Measurements from ENCODE around the gene RHBDF1. TPM values are rescaled to one million over a fixed set of nuclear protein-coding genes. Genes with fewer than 3 reads are reported as not detected.

Gene RHBDF1
- total and polyA plus RNA-seq, 9 of the 15 experiments (the other 6 are each of a cell fraction or from before 2014, with no cell fraction given), result 1.0 to 8.2 (median 4.2) TPM

GRCh38 chr16:119835-120491 is 47.5 kb upstream of the RHBDF1 start (continued):
- no peak for TF ChIP-seq AFF1 (IDR thresholded peaks at IDR 0.05; ENCODE audit: low read depth in 1 of 2, partially characterized antibody in 2 of 2)
- TF ChIP-seq BRF1 (IDR thresholded peaks at IDR 0.05; ENCODE audit: borderline replicate concordance, extremely low read depth, insufficient read length), result no peak
- peak; percentile 58 for TF ChIP-seq CREM (IDR thresholded peaks at IDR 0.05; ENCODE audit: low read depth)
- peak; percentile 41 for TF ChIP-seq HMGN3 (IDR thresholded peaks at IDR 0.05; ENCODE audit: borderline replicate concordance, extremely low read depth, insufficient read length, low read depth, low read length)
- peak; percentile 62; the same call in 1 of the 2 replicates for TF ChIP-seq MYC (IDR thresholded peaks at IDR 0.05; ENCODE audit: low read depth, low read length)
- no peak; the same call in 1 of the 2 replicates for TF ChIP-seq MYC (CRISPR knock-in tag; IDR thresholded peaks at IDR 0.05; ENCODE audit: borderline replicate concordance, low read depth)
- peak; percentile 64; the same call in 1 of the 2 replicates for TF ChIP-seq STAT5A (IDR thresholded peaks at IDR 0.05; ENCODE audit: borderline replicate concordance, low read length)
- no peak for TF ChIP-seq CHD1 (IDR thresholded peaks at IDR 0.05; ENCODE audit: low read length)
- no peak for TF ChIP-seq TOE1 (IDR thresholded peaks at IDR 0.05; ENCODE audit: borderline replicate concordance)
- TF ChIP-seq TOE1 (CRISPR knock-in tag; IDR thresholded peaks at IDR 0.05; ENCODE audit: borderline replicate concordance, low read depth), result no peak
- TF ChIP-seq MXI1 (IDR thresholded peaks at IDR 0.05; ENCODE audit: low read depth, low read length), result no peak
- TF ChIP-seq ZBTB11 (CRISPR knock-in tag; IDR thresholded peaks at IDR 0.05), result no peak
- TF ChIP-seq ZKSCAN8 (CRISPR knock-in tag; IDR thresholded peaks at IDR 0.05), result no peak; the same call in 1 of the 2 replicates
- TF ChIP-seq ZNF134 (CRISPR knock-in tag; conservative IDR thresholded peaks at IDR 0.05), result no peak
- no peak for TF ChIP-seq ZNF224 (CRISPR knock-in tag; IDR thresholded peaks at IDR 0.05)
- no peak for TF ChIP-seq PHF8 (IDR thresholded peaks at IDR 0.05; ENCODE audit: borderline replicate concordance, low read length)
- TF ChIP-seq RBFOX2 (IDR thresholded peaks at IDR 0.05; ENCODE audit: low read depth, low read length), result no peak
- no peak for TF ChIP-seq ZNF354B (CRISPR knock-in tag; IDR thresholded peaks at IDR 0.05)
- no peak for TF ChIP-seq ZNF324 (CRISPR knock-in tag; IDR thresholded peaks at IDR 0.05)
- peak; percentile 76 for TF ChIP-seq EP300 (IDR thresholded peaks at IDR 0.05; ENCODE audit: low read length)
- no peak for TF ChIP-seq TCFL5 (CRISPR knock-in tag; conservative IDR thresholded peaks at IDR 0.05)
- peak; percentile 85 for TF ChIP-seq TAL1 (IDR thresholded peaks at IDR 0.05)
